HL-60 (cell line): ENCODE data around the gene EBI3.

Source experiments
- CTCF ChIP-seq: IDR thresholded peaks from one replicate; pipeline ENCODE4 v1.5.1; 2011; ENCODE audit warnings: low read length, control low read depth, inconsistent platforms; ENCODE audit not compliant: insufficient read depth
- POLR2AphosphoS5 ChIP-seq: IDR thresholded peaks from 2 replicates; pipeline ENCODE4 v1.6.1; 2012; ENCODE audit warnings: low read depth

GRCh38 chr19:4246767-4247593, 17.7 kb downstream of the EBI3 start, which contains the start of gene YJU2:
- peak; percentile 30 for TF ChIP-seq CTCF
- peak; percentile 66 for TF ChIP-seq POLR2AphosphoS5
